Inflammatory macrophage treated with lipopolysaccharide for 1 hour (primary cell): ENCODE measurements around the gene JAGN1.
A peak's percentile ranks its signal among the peaks of the same experiment; 100 is the strongest.
"Not testable (repeated sequence)": the region's sequence is repeated elsewhere in the genome, so short reads cannot be mapped to it uniquely, and the experiment has no call there.

Experiments
- DNase-seq, 2 donors: peaks; one replicate each; pipeline ENCODE4 v3.0.0-alpha.2; 2020 to 2022

The JAGN1 gene

GRCh38 chr3:9890249-9891071 lies at the start of gene JAGN1:
Gene JAGN1, plus strand, starts transcription at chr3:9890610. Its CDS starts 113 bp downstream, at chr3:9890723.
- peak; percentile 85 to 98 for DNase-seq

GRCh38 chr3:9841015-9841414 lies 49.4 kb upstream of the JAGN1 start:
- no peak for DNase-seq

GRCh38 chr3:9843715-9844438 lies 46.5 kb upstream of the JAGN1 start, which contains the start of gene RPUSD3:
Gene RPUSD3, minus strand, starts transcription at chr3:9844008. Its CDS starts 18 bp downstream, at chr3:9843990.
- DNase-seq, result peak; percentile 91 to 100

GRCh38 chr3:9846231-9846630 lies 44.2 kb upstream of the JAGN1 start:
- no peak for DNase-seq

- no peak for DNase-seq
These were observed 43.4 kb upstream of the JAGN1 start for GRCh38 chr3:9846931-9847488.

GRCh38 chr3:9847870-9848269 lies 42.5 kb upstream of the JAGN1 start:
- DNase-seq, result not testable (repeated sequence)

GRCh38 chr3:9848860-9849259 lies 41.5 kb upstream of the JAGN1 start:
- peak in 1 of 2 donors; percentile 26 for DNase-seq

GRCh38 chr3:9851383-9851782 lies 39.0 kb upstream of the JAGN1 start:
- DNase-seq, result not testable (repeated sequence)

GRCh38 chr3:9851926-9852325 lies 38.5 kb upstream of the JAGN1 start:
- DNase-seq, result not testable (repeated sequence)

- no peak for DNase-seq
These were observed 37.9 kb upstream of the JAGN1 start for GRCh38 chr3:9852528-9852927.

- not testable (repeated sequence) for DNase-seq
These were observed 36.0 kb upstream of the JAGN1 start for GRCh38 chr3:9854291-9854940.

GRCh38 chr3:9855594-9855993 lies 34.8 kb upstream of the JAGN1 start:
- no peak for DNase-seq

GRCh38 chr3:9859530-9860025 lies 30.8 kb upstream of the JAGN1 start:
- no peak for DNase-seq

- DNase-seq, result no peak
These were observed 29.2 kb upstream of the JAGN1 start for GRCh38 chr3:9861201-9861600.

- DNase-seq, result no peak
These were observed 28.7 kb upstream of the JAGN1 start for GRCh38 chr3:9861626-9862130.

- peak; percentile 22 to 29 for DNase-seq
These were observed 27.9 kb upstream of the JAGN1 start for GRCh38 chr3:9862391-9863057.

- no peak for DNase-seq
These were observed 27.2 kb upstream of the JAGN1 start for GRCh38 chr3:9863058-9863772.

- peak; percentile 60 to 62 for DNase-seq
These were observed 26.0 kb upstream of the JAGN1 start for GRCh38 chr3:9864200-9864927.

- DNase-seq, result not testable (repeated sequence)
These were observed 25.2 kb upstream of the JAGN1 start for GRCh38 chr3:9865125-9865637.

- DNase-seq, result no peak
These were observed 23.8 kb upstream of the JAGN1 start for GRCh38 chr3:9866639-9867038.
